OCI-LY1 (cell line): ENCODE measurements around the gene RHOV.

ENCODE experiments used
- H2AFZ ChIP-seq: fragments of 200-600 bp; sonication (generic), shearing (Covaris generic); 2 replicates; pipeline ENCODE4 v1.6.0; 2014; ENCODE audit warnings: antibody characterized with exemption, mild to moderate bottlenecking, low read length
- H3F3A ChIP-seq: fragments of 200-600 bp; sonication (generic), shearing (Covaris generic); 2 replicates; pipeline ENCODE4 v1.6.0; 2014; ENCODE audit warnings: mild to moderate bottlenecking, antibody characterized with exemption, low read length, moderate library complexity; ENCODE audit not compliant: insufficient read depth
- H3K27ac ChIP-seq: fragments of 200-600 bp; sonication (generic); 2 replicates; pipeline ENCODE4 v1.5.1; 2014; ENCODE audit warnings: low read length, mixed run types, mild to moderate bottlenecking, low read depth; ENCODE audit not compliant: poor library complexity, severe bottlenecking
- H3K27me3 ChIP-seq: fragments of 200-600 bp; sonication (generic); 2 replicates; pipeline ENCODE4 v1.6.0; 2014; ENCODE audit warnings: antibody characterized with exemption, mild to moderate bottlenecking, low read length, moderate library complexity; ENCODE audit not compliant: insufficient read depth
- H3K36me3 ChIP-seq: fragments of 200-600 bp; sonication (generic); 2 replicates; pipeline ENCODE4 v1.6.1; 2014; ENCODE audit warnings: mild to moderate bottlenecking, antibody characterized with exemption, low read length, moderate library complexity, mixed read lengths; ENCODE audit not compliant: insufficient read depth
- H3K4me1 ChIP-seq: fragments of 200-600 bp; sonication (generic); 2 replicates; pipeline ENCODE4 v1.5.1; 2014; ENCODE audit warnings: mild to moderate bottlenecking, low read length, moderate library complexity; ENCODE audit not compliant: insufficient read depth, severe bottlenecking
- H3K4me2 ChIP-seq: fragments of 200-600 bp; sonication (generic), shearing (Covaris generic); 2 replicates; pipeline ENCODE4 v1.6.1; 2014; ENCODE audit warnings: low read length
- H3K4me3 ChIP-seq: fragments of 200-600 bp; sonication (generic); 2 replicates; pipeline ENCODE4 v1.5.1; 2014; ENCODE audit warnings: low read length, low read depth, mild to moderate bottlenecking, mixed read lengths; ENCODE audit not compliant: poor library complexity, severe bottlenecking
- H3K79me2 ChIP-seq: fragments of 200-600 bp; shearing (Covaris generic); 2 replicates; pipeline ENCODE4 v1.6.1; 2016; ENCODE audit warnings: mixed run types, low read length, mixed read lengths; ENCODE audit not compliant: insufficient read depth
- H3K9ac ChIP-seq: fragments of 200-600 bp; sonication (generic), shearing (Covaris generic); 2 replicates; pipeline ENCODE4 v1.6.1; 2014; ENCODE audit warnings: mild to moderate bottlenecking, low read length, mixed read lengths
- H3K9me2 ChIP-seq: fragments of 200-600 bp; sonication (generic), shearing (Covaris generic); 2 replicates; pipeline ENCODE4 v1.6.1; 2014; ENCODE audit warnings: low read depth, mild to moderate bottlenecking, low read length, mixed read lengths
- H3K9me3 ChIP-seq: fragments of 200-600 bp; shearing (Covaris generic); 2 replicates; pipeline ENCODE4 v1.6.1; 2014; ENCODE audit warnings: low read length, mixed read lengths
- H4K20me1 ChIP-seq: fragments of 200-600 bp; sonication (generic), shearing (Covaris generic); 2 replicates; pipeline ENCODE4 v1.6.0; 2016; ENCODE audit warnings: mild to moderate bottlenecking, low read length; ENCODE audit not compliant: insufficient read depth
- EZH2 ChIP-seq: fragments of 200-600 bp; sonication (generic), shearing (Covaris generic); IDR thresholded peaks from 2 replicates; pipeline ENCODE4 v1.8.0; 2017; ENCODE audit warnings: borderline replicate concordance, mixed run types, mild to moderate bottlenecking, antibody characterized with exemption, low read length, moderate library complexity, mixed read lengths
- TF ChIP-seq, protein P1 (sequence below): fragments of 200-600 bp; sonication (generic), shearing (Covaris generic); IDR thresholded peaks from 2 replicates; pipeline ENCODE4 v1.5.1; 2017; ENCODE audit warnings: mild to moderate bottlenecking, antibody characterized with exemption, low read length, moderate library complexity, mixed read lengths

RHOV gene

DNA sequence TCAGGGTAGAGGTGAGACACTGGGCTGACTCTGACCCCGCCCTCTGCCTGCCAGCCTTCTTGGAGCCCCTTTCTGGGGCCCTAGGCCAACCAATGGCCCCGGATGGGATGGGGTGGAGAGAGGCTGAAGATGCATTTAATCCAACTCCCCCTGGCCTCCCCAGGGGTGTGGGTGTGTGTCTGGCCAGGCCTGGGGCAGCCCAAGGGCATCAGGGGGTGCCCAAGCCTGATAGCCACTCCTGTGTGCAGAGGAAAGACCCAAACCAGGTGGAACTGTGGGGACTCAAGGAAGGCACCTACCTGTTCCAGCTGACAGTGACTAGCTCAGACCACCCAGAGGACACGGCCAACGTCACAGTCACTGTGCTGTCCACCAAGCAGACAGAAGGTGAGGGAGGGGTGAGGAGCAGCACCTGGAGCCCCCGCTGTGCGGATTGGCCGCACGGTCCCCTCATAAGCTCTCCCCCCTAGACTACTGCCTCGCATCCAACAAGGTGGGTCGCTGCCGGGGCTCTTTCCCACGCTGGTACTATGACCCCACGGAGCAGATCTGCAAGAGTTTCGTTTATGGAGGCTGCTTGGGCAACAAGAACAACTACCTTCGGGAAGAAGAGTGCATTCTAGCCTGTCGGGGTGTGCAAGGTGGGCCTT is 20.7 kb downstream of the RHOV start:
- Histone ChIP-seq H3K27ac (no peak overlapping the region), H3K4me1 (peaks cover 4% of the 10 kb centered on the region), H3K4me3 (no peak overlapping the region), H3F3A (no peaks in the 10 kb centered on the region), H3K36me3 (peaks cover 14% of the 10 kb centered on the region; the same call in 1 of the 2 replicates), H3K9me3 (no peaks in the 10 kb centered on the region), H3K27me3 (no peaks in the 10 kb centered on the region), H3K4me2 (no peak overlapping the region), H2AFZ (no peak overlapping the region), H3K79me2 (no peaks in the 10 kb centered on the region), H3K9me2 (no peaks in the 10 kb centered on the region), H3K9ac (no peak overlapping the region), H4K20me1 (no peaks in the 10 kb centered on the region)
- TF ChIP-seq, protein P1, sequence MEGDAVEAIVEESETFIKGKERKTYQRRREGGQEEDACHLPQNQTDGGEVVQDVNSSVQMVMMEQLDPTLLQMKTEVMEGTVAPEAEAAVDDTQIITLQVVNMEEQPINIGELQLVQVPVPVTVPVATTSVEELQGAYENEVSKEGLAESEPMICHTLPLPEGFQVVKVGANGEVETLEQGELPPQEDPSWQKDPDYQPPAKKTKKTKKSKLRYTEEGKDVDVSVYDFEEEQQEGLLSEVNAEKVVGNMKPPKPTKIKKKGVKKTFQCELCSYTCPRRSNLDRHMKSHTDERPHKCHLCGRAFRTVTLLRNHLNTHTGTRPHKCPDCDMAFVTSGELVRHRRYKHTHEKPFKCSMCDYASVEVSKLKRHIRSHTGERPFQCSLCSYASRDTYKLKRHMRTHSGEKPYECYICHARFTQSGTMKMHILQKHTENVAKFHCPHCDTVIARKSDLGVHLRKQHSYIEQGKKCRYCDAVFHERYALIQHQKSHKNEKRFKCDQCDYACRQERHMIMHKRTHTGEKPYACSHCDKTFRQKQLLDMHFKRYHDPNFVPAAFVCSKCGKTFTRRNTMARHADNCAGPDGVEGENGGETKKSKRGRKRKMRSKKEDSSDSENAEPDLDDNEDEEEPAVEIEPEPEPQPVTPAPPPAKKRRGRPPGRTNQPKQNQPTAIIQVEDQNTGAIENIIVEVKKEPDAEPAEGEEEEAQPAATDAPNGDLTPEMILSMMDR = no peak
- no peak for TF ChIP-seq EZH2

DNA sequence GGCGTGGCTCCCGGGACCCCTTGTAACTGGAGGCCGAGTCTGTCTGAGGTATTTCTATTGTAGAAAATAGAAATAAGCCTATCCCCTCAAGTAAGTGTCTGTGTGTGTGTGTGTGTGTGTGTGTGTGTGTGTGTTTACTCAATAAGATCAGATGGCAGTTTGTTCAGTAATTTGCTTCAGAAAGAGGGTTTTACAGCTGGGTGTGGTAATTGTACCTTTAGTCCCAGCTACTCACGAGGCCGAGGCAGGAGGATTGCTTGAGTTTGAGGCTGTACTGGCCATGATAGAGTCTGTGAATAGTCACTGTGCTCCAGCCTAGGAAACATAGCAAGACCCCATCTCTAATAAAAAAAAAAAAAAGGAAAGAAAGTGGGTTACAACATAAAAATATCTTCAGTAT is 21.5 kb downstream of the RHOV start:
- no peaks in the 10 kb centered on the region for H3K9me2 ChIP-seq
- no peak overlapping the region for H2AFZ ChIP-seq
- no peaks in the 10 kb centered on the region for H3K9me3 ChIP-seq
- H3K9ac ChIP-seq = no peak overlapping the region
- TF ChIP-seq, protein P1 = no peak
- no peak for TF ChIP-seq EZH2
- H3K4me3 ChIP-seq = no peak overlapping the region
- no peak overlapping the region for H3K4me2 ChIP-seq
- no peaks in the 10 kb centered on the region for H3F3A ChIP-seq
- H3K79me2 ChIP-seq = no peaks in the 10 kb centered on the region
- no peak overlapping the region for H3K27ac ChIP-seq
- peaks cover 14% of the 10 kb centered on the region; the same call in 1 of the 2 replicates for H3K36me3 ChIP-seq
- H3K4me1 ChIP-seq = peaks cover 2% of the 10 kb centered on the region
- H3K27me3 ChIP-seq = no peaks in the 10 kb centered on the region
- H4K20me1 ChIP-seq = no peaks in the 10 kb centered on the region

DNA sequence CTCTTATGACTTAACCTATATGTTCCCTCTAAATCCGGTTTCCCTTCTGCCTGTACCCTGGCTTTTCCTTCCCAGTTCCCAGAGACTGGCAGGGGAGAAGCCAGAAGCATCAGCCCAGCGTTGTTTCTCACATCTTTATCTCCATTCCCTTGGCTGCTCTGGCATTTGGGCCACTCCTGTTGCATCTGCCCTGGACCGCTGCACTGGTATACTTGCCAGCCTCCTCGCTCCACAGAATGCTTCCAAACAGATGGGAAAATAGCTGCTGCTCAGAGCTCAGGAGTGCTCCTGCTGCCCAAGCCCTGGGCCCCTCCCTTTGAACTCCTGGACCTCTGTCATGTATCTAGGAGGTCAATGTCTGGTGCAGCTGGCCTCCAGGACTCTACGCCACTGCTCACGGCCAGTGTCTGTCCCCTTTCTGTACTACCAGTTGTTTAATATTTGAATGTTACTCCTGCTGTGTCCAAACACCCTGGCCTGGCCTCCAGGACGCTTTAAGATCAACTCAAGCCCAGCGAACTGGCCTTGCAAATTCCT is 23.4 kb downstream of the RHOV start:
- Histone ChIP-seq H3K36me3 (0 out of 2 replicates have a peak, but pooled peaks cover 7% of the 10 kb centered on the region), H3K9me3 (no peaks in the 10 kb centered on the region), H3K4me3 (no peak overlapping the region), H4K20me1 (no peaks in the 10 kb centered on the region), H3K27ac (no peak overlapping the region), H3K9ac (no peak overlapping the region), H3K4me1 (peaks cover 21% of the 10 kb centered on the region), H3F3A (no peaks in the 10 kb centered on the region), H2AFZ (no peak overlapping the region), H3K4me2 (no peak overlapping the region), H3K27me3 (no peaks in the 10 kb centered on the region), H3K79me2 (no peaks in the 10 kb centered on the region), H3K9me2 (no peaks in the 10 kb centered on the region)
- no peak for TF ChIP-seq EZH2
- TF ChIP-seq, protein P1 = no peak
